CD4-positive, alpha-beta T cell (primary cell): ENCODE measurements around the gene WDFY4. TPM values are rescaled to one million over a fixed set of nuclear protein-coding genes. Genes with fewer than 3 reads are reported as not detected.

Source experiments
- ATAC-seq: fragments of 200-7000 bp; cut with Tn5 transposase; one replicate; pipeline ENCODE4 v1.10.0; 2022; ENCODE audit warnings: mild to moderate bottlenecking; ENCODE audit not compliant: poor library complexity
- CTCF ChIA-PET: fragments of 350-600 bp; sonication (Branson Sonifier 250); formaldehyde crosslinking; loops from one replicate; lab custom pipeline; 2021; ENCODE audit warnings: antibody characterized with exemption, inconsistent platforms; lab: Charles Lee
- POLR2A ChIA-PET: fragments of 350-600 bp; sonication (Branson Sonifier 250); formaldehyde crosslinking; loops from one replicate; lab custom pipeline; 2021; ENCODE audit warnings: antibody characterized with exemption, inconsistent platforms; lab: Charles Lee
- DNase-seq, 14 experiments: peaks; one replicate each; pipeline ENCODE4 v3.0.0-alpha.2; 2013 to 2020; ENCODE audit warnings: mixed read lengths in 2 of 14
- H3K27ac ChIP-seq, 2 donors: one replicate each; pipeline versions ENCODE4 v1.5.1 to v1.7.0; 2013; ENCODE audit warnings: low read length in 2 of 2, low read depth in 1 of 2, mild to moderate bottlenecking in 1 of 2
- H3K27me3 ChIP-seq, 2 experiments: 1 replicate in 1 of 2; 2 replicates in 1 of 2; pipeline versions ENCODE4 v1.6.1 to v1.7.0; 2013; ENCODE audit warnings: low read length in 2 of 2, control low read depth in 1 of 2, mild to moderate bottlenecking in 1 of 2, moderate library complexity in 1 of 2; ENCODE audit not compliant: insufficient read depth in 2 of 2, control insufficient read depth in 1 of 2
- H3K36me3 ChIP-seq: one replicate; pipeline ENCODE4 v1.6.1; 2013; ENCODE audit warnings: low read length, control low read depth; ENCODE audit not compliant: insufficient read depth
- H3K4me1 ChIP-seq: one replicate; pipeline ENCODE4 v1.6.1; 2013; ENCODE audit warnings: low read length, control low read depth; ENCODE audit not compliant: insufficient read depth
- H3K4me3 ChIP-seq: one replicate; pipeline ENCODE4 v1.5.1; 2013; ENCODE audit warnings: mild to moderate bottlenecking, low read length, moderate library complexity
- H3K9me3 ChIP-seq, 2 experiments: 1 replicate in 1 of 2; 2 replicates in 1 of 2; pipeline versions ENCODE4 v1.6.1 to v1.7.0; 2013; ENCODE audit warnings: low read length in 2 of 2, mild to moderate bottlenecking in 2 of 2, control low read depth in 1 of 2, moderate library complexity in 1 of 2; ENCODE audit not compliant: control insufficient read depth in 1 of 2, insufficient read depth in 1 of 2
- H3K27ac Mint-ChIP-seq: one replicate; pipeline ENCODE4 v1.8.0; 2020; ENCODE audit warnings: mixed read lengths
- H3K27me3 Mint-ChIP-seq: one replicate; pipeline ENCODE4 v1.8.0; 2021; ENCODE audit warnings: mixed read lengths
- H3K36me3 Mint-ChIP-seq: one replicate; pipeline ENCODE4 v1.8.0; 2021; ENCODE audit warnings: low read depth, mixed read lengths
- H3K4me1 Mint-ChIP-seq: one replicate; pipeline ENCODE4 v1.8.0; 2021; ENCODE audit warnings: low read depth, mixed read lengths
- H3K4me3 Mint-ChIP-seq: one replicate; pipeline ENCODE4 v1.8.0; 2020; ENCODE audit warnings: mild to moderate bottlenecking, mixed read lengths
- H3K9me3 Mint-ChIP-seq: one replicate; pipeline ENCODE4 v1.8.0; 2020; ENCODE audit warnings: mixed read lengths
- intact Hi-C, 2 experiments: fragments of 100-400 bp; cut with DNase I in 1 of 2; cut with micrococcal nuclease in 1 of 2; formaldehyde crosslinking; loops; one replicate each; pipeline versions ENCODE4 v1.15.1 to v1.9.0; 2023 to 2025; cut with DNase I, micrococcal nuclease
- total RNA-seq, 174 experiments: library from RNA in 2 of 174; stranded (reverse) in 2 of 174; gene quantifications; one replicate each; pipeline ENCODE4 v1.2.3 and lab custom pipeline; 2021 to 2026
- TF ChIP-seq, protein P1 (sequence below): fragments of 200-600 bp; IDR thresholded peaks from one replicate; pipeline ENCODE4 v1.8.0; 2022; ENCODE audit warnings: antibody characterized with exemption, mild to moderate bottlenecking

WDFY4 gene
- total RNA-seq, 2 experiments from 2014 or later = 1.3 to 2.5 TPM

DNA sequence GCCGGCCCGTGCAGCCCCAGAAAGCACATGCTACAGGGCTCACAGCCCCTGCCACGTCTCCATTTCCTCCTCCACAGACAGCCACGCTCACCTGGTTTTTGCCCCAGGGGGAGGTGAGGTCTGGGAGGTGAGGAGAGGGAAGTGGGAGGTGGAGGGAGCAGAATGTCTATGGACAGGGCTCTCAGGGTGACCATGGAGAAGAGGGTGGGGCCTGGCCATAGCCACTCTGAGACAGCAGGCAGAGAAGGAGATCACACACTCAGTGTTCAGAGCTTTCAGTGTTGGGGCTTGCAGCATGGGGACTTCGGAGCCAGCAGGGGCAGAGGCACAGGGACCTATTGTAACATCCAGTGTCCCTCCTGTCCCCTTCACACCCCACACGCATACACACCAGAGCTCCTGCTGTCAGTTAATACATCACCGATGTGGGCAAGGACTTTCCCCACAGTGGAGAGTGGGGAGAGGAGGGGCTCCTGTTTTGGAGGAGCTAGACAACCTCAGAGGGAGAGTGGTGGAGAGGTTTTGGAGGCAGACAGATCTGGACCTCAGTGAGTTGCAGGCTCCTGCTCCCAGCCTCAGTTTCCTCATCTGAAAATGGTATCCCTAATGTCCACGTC lies 14.4 kb downstream of the WDFY4 start:
- Mint-ChIP-seq H3K27me3 (no peaks in the 10 kb centered on the region), H3K27ac (no peak overlapping the region), H3K36me3 (no peaks in the 10 kb centered on the region), H3K4me1 (no peaks in the 10 kb centered on the region), H3K9me3 (no peaks in the 10 kb centered on the region), H3K4me3 (no peak overlapping the region)
- DNase-seq = no peak
- Histone ChIP-seq H3K4me3 (no peak overlapping the region), H3K36me3 (no peaks in the 10 kb centered on the region), H3K27me3 (peaks cover 0 to 5% of the 10 kb centered on the region in 2 experiments), H3K4me1 (no peaks in the 10 kb centered on the region), H3K9me3 (no peaks in the 10 kb centered on the region), H3K27ac (no peak overlapping the region)
- CTCF ChIA-PET = no interaction called here
- TF ChIP-seq, protein P1, sequence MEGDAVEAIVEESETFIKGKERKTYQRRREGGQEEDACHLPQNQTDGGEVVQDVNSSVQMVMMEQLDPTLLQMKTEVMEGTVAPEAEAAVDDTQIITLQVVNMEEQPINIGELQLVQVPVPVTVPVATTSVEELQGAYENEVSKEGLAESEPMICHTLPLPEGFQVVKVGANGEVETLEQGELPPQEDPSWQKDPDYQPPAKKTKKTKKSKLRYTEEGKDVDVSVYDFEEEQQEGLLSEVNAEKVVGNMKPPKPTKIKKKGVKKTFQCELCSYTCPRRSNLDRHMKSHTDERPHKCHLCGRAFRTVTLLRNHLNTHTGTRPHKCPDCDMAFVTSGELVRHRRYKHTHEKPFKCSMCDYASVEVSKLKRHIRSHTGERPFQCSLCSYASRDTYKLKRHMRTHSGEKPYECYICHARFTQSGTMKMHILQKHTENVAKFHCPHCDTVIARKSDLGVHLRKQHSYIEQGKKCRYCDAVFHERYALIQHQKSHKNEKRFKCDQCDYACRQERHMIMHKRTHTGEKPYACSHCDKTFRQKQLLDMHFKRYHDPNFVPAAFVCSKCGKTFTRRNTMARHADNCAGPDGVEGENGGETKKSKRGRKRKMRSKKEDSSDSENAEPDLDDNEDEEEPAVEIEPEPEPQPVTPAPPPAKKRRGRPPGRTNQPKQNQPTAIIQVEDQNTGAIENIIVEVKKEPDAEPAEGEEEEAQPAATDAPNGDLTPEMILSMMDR = no peak
- intact Hi-C loops = no loop called here
- POLR2A ChIA-PET = no interaction called here
- ATAC-seq = no peak

DNA sequence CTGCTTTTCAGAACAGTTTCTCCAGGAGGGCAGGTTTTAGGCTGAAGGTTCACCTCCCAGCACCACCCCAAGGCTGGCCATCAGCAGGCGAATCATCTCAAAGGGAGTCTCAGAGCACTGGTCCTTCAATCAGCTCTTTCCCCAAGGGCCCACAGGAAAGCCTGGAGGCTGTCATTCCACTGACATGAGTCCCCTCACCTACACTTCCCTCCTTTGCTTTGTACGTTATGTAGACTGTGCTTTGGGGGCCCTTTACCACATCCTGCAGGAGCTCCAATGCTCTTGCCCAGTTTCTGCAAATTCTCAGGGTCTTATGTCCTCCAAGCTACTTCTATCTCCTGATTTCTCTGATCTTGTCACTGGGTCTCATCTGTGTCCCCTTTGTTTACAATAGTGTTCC lies 15.4 kb downstream of the WDFY4 start:
- H3K27me3 Mint-ChIP-seq = no peaks in the 10 kb centered on the region
- ChIA-PET POLR2A (no interaction called here), CTCF (interaction anchor here (1.1 kb wide), 1 partner anchor 14 kb away, joined by 3 read pairs; no protein-coding TSS in a partner anchor)
- Histone ChIP-seq H3K9me3 (no peaks in the 10 kb centered on the region), H3K4me3 (no peak overlapping the region), H3K4me1 (no peaks in the 10 kb centered on the region), H3K27ac (no peak overlapping the region), H3K36me3 (no peaks in the 10 kb centered on the region), H3K27me3 (peaks cover 0 to 5% of the 10 kb centered on the region in 2 experiments)
- no peak overlapping the region for H3K27ac Mint-ChIP-seq
- DNase-seq (no peak), ATAC-seq (no peak)
- intact Hi-C loops = no loop called here
- TF ChIP-seq, protein P1 = no peak
- no peaks in the 10 kb centered on the region for H3K4me1 Mint-ChIP-seq
- H3K36me3 Mint-ChIP-seq = no peaks in the 10 kb centered on the region
- H3K4me3 Mint-ChIP-seq = no peak overlapping the region
- no peaks in the 10 kb centered on the region for H3K9me3 Mint-ChIP-seq

DNA sequence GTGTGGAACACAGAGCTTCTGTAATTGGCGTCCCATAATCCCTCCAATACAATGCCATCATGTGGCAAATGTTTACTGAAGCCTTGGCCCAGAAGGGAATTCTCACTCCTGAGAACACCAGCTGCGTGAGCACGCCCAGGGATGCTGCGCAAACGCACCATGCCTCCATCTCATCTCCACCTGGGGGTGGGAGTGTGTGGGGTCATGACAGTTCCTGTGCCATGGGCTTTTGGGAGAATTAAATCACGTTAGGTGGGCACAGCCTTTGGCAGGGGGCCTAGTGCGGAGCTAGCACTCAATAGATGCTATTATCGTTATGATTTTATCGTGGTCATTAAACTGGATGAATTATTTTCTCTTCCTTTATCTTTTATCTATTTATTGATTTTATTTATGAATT lies 15.8 kb downstream of the WDFY4 start:
- intact Hi-C loops = no loop called here
- POLR2A ChIA-PET = no interaction called here

More for the DNA sequence above, 15.8 kb downstream of the WDFY4 start:
- no peak overlapping the region for H3K27ac ChIP-seq
- Mint-ChIP-seq H3K27ac (no peak overlapping the region), H3K9me3 (no peaks in the 10 kb centered on the region), H3K4me1 (no peaks in the 10 kb centered on the region), H3K36me3 (no peaks in the 10 kb centered on the region), H3K4me3 (no peak overlapping the region), H3K27me3 (no peaks in the 10 kb centered on the region)
- DNase-seq = no peak
- no peaks in the 10 kb centered on the region for H3K9me3 ChIP-seq
- H3K36me3 ChIP-seq = no peaks in the 10 kb centered on the region
- H3K4me1 ChIP-seq = no peaks in the 10 kb centered on the region
- CTCF ChIA-PET = interaction anchor here (1.1 kb wide), 1 partner anchor 13 kb away, joined by 3 read pairs; no protein-coding TSS in a partner anchor
- H3K27me3 ChIP-seq = peaks cover 0 to 5% of the 10 kb centered on the region in 2 experiments
- TF ChIP-seq, protein P1 = no peak
- H3K4me3 ChIP-seq = no peak overlapping the region
- no peak for ATAC-seq
